H1 (cell line): ENCODE data around the gene CCDC47. TPM values are rescaled to one million over a fixed set of nuclear protein-coding genes. Genes with fewer than 3 reads are reported as not detected.

Experiments used
- GABPA ChIP-seq: IDR thresholded peaks from 2 replicates; pipeline ENCODE4 v1.6.1; 2011; ENCODE audit warnings: mild to moderate bottlenecking, low read length, moderate library complexity, borderline replicate concordance; ENCODE audit not compliant: insufficient read depth
- GTF2F1 ChIP-seq: IDR thresholded peaks from 2 replicates; pipeline ENCODE4 v1.6.1; 2012; ENCODE audit warnings: low read depth, low read length, improper control_type of control experiment, borderline replicate concordance
- KDM4A ChIP-seq: IDR thresholded peaks from one replicate; pipeline ENCODE4 v1.7.1; 2012; ENCODE audit warnings: low read depth, mild to moderate bottlenecking, moderate library complexity, low read length, inconsistent platforms; ENCODE audit not compliant: severe bottlenecking
- MAFK ChIP-seq: IDR thresholded peaks from 2 replicates; pipeline ENCODE4 v1.6.1; 2012; ENCODE audit warnings: low read depth, mild to moderate bottlenecking, improper control_type of control experiment, low read length
- SRF ChIP-seq: IDR thresholded peaks from 2 replicates; pipeline ENCODE4 v1.6.1; 2011; ENCODE audit warnings: mild to moderate bottlenecking, low read depth, low read length, moderate library complexity
- TCF12 ChIP-seq: IDR thresholded peaks from 2 replicates; pipeline ENCODE4 v1.6.1; 2011; ENCODE audit warnings: low read depth, mild to moderate bottlenecking, low read length
- polyA plus RNA-seq, 7 experiments: library from polyadenylated mRNA; depleted of rRNA in 3 of 7; stranded (reverse) in 5 of 7; unstranded in 2 of 7; fragments of >200 nt in 5 of 7; fragments of 200-250 nt in 2 of 7; gene quantifications; 1 replicate in 5 of 7; 2 replicates in 1 of 7; 4 replicates in 1 of 7; pipeline versions ENCODE4 v1.2.1 to v1.2.3, GENCODE V29; 2011 to 2013; ENCODE audit warnings: missing spikeins in 2 of 7, mixed read lengths in 2 of 7
- total RNA-seq: library from RNA; stranded (reverse); fragmentation: NEBNext Ultra II Directional; extraction: Animal tissue kit (Norgen Biotek cat#: 25700); gene quantifications from 2 replicates; pipeline ENCODE4 v1.2.1, GENCODE V29; 2021
- TF ChIP-seq, protein P1 (sequence below): fragments of 300-600 bp; sonication (generic); IDR thresholded peaks from 2 replicates; pipeline ENCODE4 v1.7.1; 2012; ENCODE audit warnings: low read length, moderate library complexity, mild to moderate bottlenecking, inconsistent platforms; ENCODE audit not compliant: insufficient replicate concordance

The CCDC47 gene
- total and polyA plus RNA-seq, 2 of the 8 experiments (the other 6 are each of a cell fraction or from before 2014, with no cell fraction given), result 21.2 to 83.1 TPM

- TF ChIP-seq, protein P1, sequence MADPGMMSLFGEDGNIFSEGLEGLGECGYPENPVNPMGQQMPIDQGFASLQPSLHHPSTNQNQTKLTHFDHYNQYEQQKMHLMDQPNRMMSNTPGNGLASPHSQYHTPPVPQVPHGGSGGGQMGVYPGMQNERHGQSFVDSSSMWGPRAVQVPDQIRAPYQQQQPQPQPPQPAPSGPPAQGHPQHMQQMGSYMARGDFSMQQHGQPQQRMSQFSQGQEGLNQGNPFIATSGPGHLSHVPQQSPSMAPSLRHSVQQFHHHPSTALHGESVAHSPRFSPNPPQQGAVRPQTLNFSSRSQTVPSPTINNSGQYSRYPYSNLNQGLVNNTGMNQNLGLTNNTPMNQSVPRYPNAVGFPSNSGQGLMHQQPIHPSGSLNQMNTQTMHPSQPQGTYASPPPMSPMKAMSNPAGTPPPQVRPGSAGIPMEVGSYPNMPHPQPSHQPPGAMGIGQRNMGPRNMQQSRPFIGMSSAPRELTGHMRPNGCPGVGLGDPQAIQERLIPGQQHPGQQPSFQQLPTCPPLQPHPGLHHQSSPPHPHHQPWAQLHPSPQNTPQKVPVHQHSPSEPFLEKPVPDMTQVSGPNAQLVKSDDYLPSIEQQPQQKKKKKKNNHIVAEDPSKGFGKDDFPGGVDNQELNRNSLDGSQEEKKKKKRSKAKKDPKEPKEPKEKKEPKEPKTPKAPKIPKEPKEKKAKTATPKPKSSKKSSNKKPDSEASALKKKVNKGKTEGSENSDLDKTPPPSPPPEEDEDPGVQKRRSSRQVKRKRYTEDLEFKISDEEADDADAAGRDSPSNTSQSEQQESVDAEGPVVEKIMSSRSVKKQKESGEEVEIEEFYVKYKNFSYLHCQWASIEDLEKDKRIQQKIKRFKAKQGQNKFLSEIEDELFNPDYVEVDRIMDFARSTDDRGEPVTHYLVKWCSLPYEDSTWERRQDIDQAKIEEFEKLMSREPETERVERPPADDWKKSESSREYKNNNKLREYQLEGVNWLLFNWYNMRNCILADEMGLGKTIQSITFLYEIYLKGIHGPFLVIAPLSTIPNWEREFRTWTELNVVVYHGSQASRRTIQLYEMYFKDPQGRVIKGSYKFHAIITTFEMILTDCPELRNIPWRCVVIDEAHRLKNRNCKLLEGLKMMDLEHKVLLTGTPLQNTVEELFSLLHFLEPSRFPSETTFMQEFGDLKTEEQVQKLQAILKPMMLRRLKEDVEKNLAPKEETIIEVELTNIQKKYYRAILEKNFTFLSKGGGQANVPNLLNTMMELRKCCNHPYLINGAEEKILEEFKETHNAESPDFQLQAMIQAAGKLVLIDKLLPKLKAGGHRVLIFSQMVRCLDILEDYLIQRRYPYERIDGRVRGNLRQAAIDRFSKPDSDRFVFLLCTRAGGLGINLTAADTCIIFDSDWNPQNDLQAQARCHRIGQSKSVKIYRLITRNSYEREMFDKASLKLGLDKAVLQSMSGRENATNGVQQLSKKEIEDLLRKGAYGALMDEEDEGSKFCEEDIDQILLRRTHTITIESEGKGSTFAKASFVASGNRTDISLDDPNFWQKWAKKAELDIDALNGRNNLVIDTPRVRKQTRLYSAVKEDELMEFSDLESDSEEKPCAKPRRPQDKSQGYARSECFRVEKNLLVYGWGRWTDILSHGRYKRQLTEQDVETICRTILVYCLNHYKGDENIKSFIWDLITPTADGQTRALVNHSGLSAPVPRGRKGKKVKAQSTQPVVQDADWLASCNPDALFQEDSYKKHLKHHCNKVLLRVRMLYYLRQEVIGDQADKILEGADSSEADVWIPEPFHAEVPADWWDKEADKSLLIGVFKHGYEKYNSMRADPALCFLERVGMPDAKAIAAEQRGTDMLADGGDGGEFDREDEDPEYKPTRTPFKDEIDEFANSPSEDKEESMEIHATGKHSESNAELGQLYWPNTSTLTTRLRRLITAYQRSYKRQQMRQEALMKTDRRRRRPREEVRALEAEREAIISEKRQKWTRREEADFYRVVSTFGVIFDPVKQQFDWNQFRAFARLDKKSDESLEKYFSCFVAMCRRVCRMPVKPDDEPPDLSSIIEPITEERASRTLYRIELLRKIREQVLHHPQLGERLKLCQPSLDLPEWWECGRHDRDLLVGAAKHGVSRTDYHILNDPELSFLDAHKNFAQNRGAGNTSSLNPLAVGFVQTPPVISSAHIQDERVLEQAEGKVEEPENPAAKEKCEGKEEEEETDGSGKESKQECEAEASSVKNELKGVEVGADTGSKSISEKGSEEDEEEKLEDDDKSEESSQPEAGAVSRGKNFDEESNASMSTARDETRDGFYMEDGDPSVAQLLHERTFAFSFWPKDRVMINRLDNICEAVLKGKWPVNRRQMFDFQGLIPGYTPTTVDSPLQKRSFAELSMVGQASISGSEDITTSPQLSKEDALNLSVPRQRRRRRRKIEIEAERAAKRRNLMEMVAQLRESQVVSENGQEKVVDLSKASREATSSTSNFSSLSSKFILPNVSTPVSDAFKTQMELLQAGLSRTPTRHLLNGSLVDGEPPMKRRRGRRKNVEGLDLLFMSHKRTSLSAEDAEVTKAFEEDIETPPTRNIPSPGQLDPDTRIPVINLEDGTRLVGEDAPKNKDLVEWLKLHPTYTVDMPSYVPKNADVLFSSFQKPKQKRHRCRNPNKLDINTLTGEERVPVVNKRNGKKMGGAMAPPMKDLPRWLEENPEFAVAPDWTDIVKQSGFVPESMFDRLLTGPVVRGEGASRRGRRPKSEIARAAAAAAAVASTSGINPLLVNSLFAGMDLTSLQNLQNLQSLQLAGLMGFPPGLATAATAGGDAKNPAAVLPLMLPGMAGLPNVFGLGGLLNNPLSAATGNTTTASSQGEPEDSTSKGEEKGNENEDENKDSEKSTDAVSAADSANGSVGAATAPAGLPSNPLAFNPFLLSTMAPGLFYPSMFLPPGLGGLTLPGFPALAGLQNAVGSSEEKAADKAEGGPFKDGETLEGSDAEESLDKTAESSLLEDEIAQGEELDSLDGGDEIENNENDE, result no peak
- no peak for TF ChIP-seq GTF2F1
- no peak for TF ChIP-seq MAFK
- TF ChIP-seq TCF12, result no peak
- TF ChIP-seq SRF, result no peak
- no peak for TF ChIP-seq GABPA
- TF ChIP-seq KDM4A, result no peak
- TF ChIP-seq, all 59 proteins: peak for 0
Observed at GRCh38 chr17:63709110-63709509, 64.3 kb downstream of the CCDC47 start (continued).
